ENCODE results near the gene L1TD1. TPM values are rescaled to one million over a fixed set of nuclear protein-coding genes. Genes with fewer than 3 reads are reported as not detected.
"Not testable (repeated sequence)": the region's sequence is repeated elsewhere in the genome, so short reads cannot be mapped to it uniquely, and the experiment has no call there.

The L1TD1 gene
- total RNA-seq, 6 experiments from 2014 or later = 0.04 TPM; not detected in 5

- Histone ChIP-seq H3K9me3 (no peaks in the 10 kb centered on the region), H3K27ac (no peak overlapping the region), H3K4me3 (no peak overlapping the region), H3K36me3 (no peaks in the 10 kb centered on the region), H3K27me3 (no peaks in the 10 kb centered on the region), H3K4me1 (no peaks in the 10 kb centered on the region)
- ATAC-seq (no peak), DNase-seq (no peak)
- TF ChIP-seq CTCF (IDR thresholded peaks at IDR 0.05) (no peak), POLR2A (IDR thresholded peaks at IDR 0.05) (no peak)
- 75% methylated on average over 7 of the region's 14 CpGs for WGBS (ENCODE audit: insufficient coverage, low coverage, low lambda C conversion rate, missing lambda C conversion rate)
- intact Hi-C loops (cut with DNase I) = loop anchor here (5.0 kb wide), 2 partner anchors 231 to 236 kb away; no protein-coding TSS in a partner anchor
Measured at GRCh38 chr1:62176597-62177312, 17.9 kb upstream of the L1TD1 start.

- no peak for DNase-seq
- WGBS (ENCODE audit: insufficient coverage, low coverage, low lambda C conversion rate, missing lambda C conversion rate) = 44% methylated on average over 1 of the region's 1 CpG
- intact Hi-C loops (cut with DNase I) = loop anchor here (5.0 kb wide), 2 partner anchors 230 to 235 kb away; no protein-coding TSS in a partner anchor
- no peaks in the 10 kb centered on the region for H3K36me3 ChIP-seq
- H3K27ac ChIP-seq = no peak overlapping the region
- H3K9me3 ChIP-seq = no peaks in the 10 kb centered on the region
- H3K27me3 ChIP-seq = no peaks in the 10 kb centered on the region
- TF ChIP-seq POLR2A (IDR thresholded peaks at IDR 0.05) = no peak
- no peak for TF ChIP-seq CTCF (IDR thresholded peaks at IDR 0.05)
- H3K4me1 ChIP-seq = no peaks in the 10 kb centered on the region
- no peak overlapping the region for H3K4me3 ChIP-seq
- ATAC-seq = no peak
Measured at GRCh38 chr1:62177621-62178020, 17.0 kb upstream of the L1TD1 start.

- Histone ChIP-seq H3K27ac (no peak overlapping the region), H3K4me3 (no peak overlapping the region), H3K36me3 (no peaks in the 10 kb centered on the region), H3K27me3 (no peaks in the 10 kb centered on the region), H3K9me3 (no peaks in the 10 kb centered on the region), H3K4me1 (no peaks in the 10 kb centered on the region)
- no peak for ATAC-seq
- 86% methylated on average over 6 of the region's 7 CpGs for WGBS (ENCODE audit: insufficient coverage, low coverage, low lambda C conversion rate, missing lambda C conversion rate)
- DNase-seq = no peak
- no peak for TF ChIP-seq CTCF (IDR thresholded peaks at IDR 0.05)
- TF ChIP-seq POLR2A (IDR thresholded peaks at IDR 0.05) = no peak
- intact Hi-C loops (cut with DNase I) = loop anchor here (5.0 kb wide), 2 partner anchors 229 to 234 kb away; no protein-coding TSS in a partner anchor
Measured at GRCh38 chr1:62178372-62178771, 16.3 kb upstream of the L1TD1 start.

- DNase-seq; H3K36me3 ChIP-seq; ATAC-seq; H3K27ac ChIP-seq; H3K4me3 ChIP-seq; H3K9me3 ChIP-seq; H3K4me1 ChIP-seq; intact Hi-C loops (cut with DNase I); H3K27me3 ChIP-seq: not testable (repeated sequence)
- WGBS (ENCODE audit: insufficient coverage, low coverage, low lambda C conversion rate, missing lambda C conversion rate) = 77% methylated on average over 4 of the region's 4 CpGs
Measured at GRCh38 chr1:62180054-62180453, 14.6 kb upstream of the L1TD1 start.

GRCh38 chr1:62180639-62181038, 14.0 kb upstream of the L1TD1 start:
- H3K9me3 ChIP-seq = no peaks in the 10 kb centered on the region
- intact Hi-C loops (cut with DNase I) = no loop called here
- H3K4me1 ChIP-seq = no peaks in the 10 kb centered on the region
- WGBS (ENCODE audit: insufficient coverage, low coverage, low lambda C conversion rate, missing lambda C conversion rate) = 62% methylated on average over 6 of the region's 6 CpGs
- DNase-seq = no peak
- H3K27ac ChIP-seq = no peak overlapping the region
- TF ChIP-seq CTCF (IDR thresholded peaks at IDR 0.05) (no peak), POLR2A (IDR thresholded peaks at IDR 0.05) (no peak)
- no peaks in the 10 kb centered on the region for H3K27me3 ChIP-seq
- H3K4me3 ChIP-seq = no peak overlapping the region
- no peaks in the 10 kb centered on the region for H3K36me3 ChIP-seq
- no peak for ATAC-seq

Data from right lobe of liver (tissue), 6 donors.